PC-3 (cell line): ENCODE measurements around the gene TMEM131L. TPM values are rescaled to one million over a fixed set of nuclear protein-coding genes. Genes with fewer than 3 reads are reported as not detected.

Experiments
- ATAC-seq: fragments of 200-7000 bp; cut with Tn5 transposase; 2 replicates; pipeline ENCODE4 v1.9.1; 2020; ENCODE audit warnings: mild to moderate bottlenecking, moderate library complexity
- BruUV-seq: library from RNA; stranded (reverse); fragments of 400-500 nt; replicated peaks from 2 replicates; lab custom pipeline; 2021; lab: Mats Ljungman, UMichigan
- CTCF ChIA-PET: fragments of 300-600 bp; sonication (Branson Sonifier 250); formaldehyde crosslinking; loops from one replicate; lab custom pipeline; 2022; ENCODE audit warnings: antibody characterized with exemption; lab: Charles Lee
- POLR2A ChIA-PET: fragments of 300-600 bp; sonication (Branson Sonifier 250); formaldehyde crosslinking; loops from one replicate; lab custom pipeline; 2022; ENCODE audit warnings: antibody characterized with exemption; ENCODE audit not compliant: unreplicated experiment; lab: Charles Lee
- DNase-seq: peaks from one replicate; pipeline ENCODE4 v3.0.0-alpha.2; 2015
- H2AFZ ChIP-seq: fragments of 300-600 bp; sonication (generic); 2 replicates; pipeline ENCODE4 v1.6.0; 2016; ENCODE audit warnings: antibody characterized with exemption, low read length
- H3F3A ChIP-seq: fragments of 300-600 bp; sonication (generic); one replicate; pipeline ENCODE4 v1.6.0; 2017; ENCODE audit warnings: antibody characterized with exemption, low read length, control low read depth, mild to moderate bottlenecking; ENCODE audit not compliant: unreplicated experiment
- H3K27ac ChIP-seq: fragments of 300-600 bp; sonication (generic); 2 replicates; pipeline ENCODE4 v1.5.1; 2016; ENCODE audit warnings: mild to moderate bottlenecking, low read length
- H3K27me3 ChIP-seq: fragments of 300-600 bp; sonication (generic); 2 replicates; pipeline ENCODE4 v1.6.1; 2016; ENCODE audit warnings: low read length, mixed read lengths
- H3K36me3 ChIP-seq: fragments of 300-600 bp; sonication (generic); 2 replicates; pipeline ENCODE4 v1.6.1; 2016; ENCODE audit warnings: low read depth, mixed run types, low read length, mixed read lengths
- H3K4me1 ChIP-seq: fragments of 300-600 bp; sonication (generic); 2 replicates; pipeline ENCODE4 v1.5.1; 2016; ENCODE audit warnings: low read length; ENCODE audit not compliant: insufficient read depth
- H3K4me2 ChIP-seq: fragments of 300-600 bp; sonication (generic); 2 replicates; pipeline ENCODE4 v1.6.0; 2016; ENCODE audit warnings: low read length
- H3K4me3 ChIP-seq: fragments of 300-600 bp; sonication (generic); 2 replicates; pipeline ENCODE4 v1.5.1; 2016; ENCODE audit warnings: mild to moderate bottlenecking, low read length, mixed read lengths
- H3K79me2 ChIP-seq: fragments of 300-600 bp; sonication (generic); 2 replicates; pipeline ENCODE4 v1.6.1; 2017; ENCODE audit warnings: low read length, mixed read lengths
- H3K9ac ChIP-seq: fragments of 300-600 bp; sonication (generic); 2 replicates; pipeline ENCODE4 v1.6.0; 2016; ENCODE audit warnings: mild to moderate bottlenecking, low read length
- H3K9me2 ChIP-seq: fragments of 300-600 bp; sonication (generic); replicated peaks from 2 replicates; pipeline ENCODE4 v1.6.1; 2016; ENCODE audit warnings: mixed run types, low read length, mixed read lengths
- H3K9me3 ChIP-seq: fragments of 300-600 bp; sonication (generic); 2 replicates; pipeline ENCODE4 v1.6.1; 2016; ENCODE audit warnings: low read length, mixed read lengths
- H4K20me1 ChIP-seq: fragments of 300-600 bp; sonication (generic); 2 replicates; pipeline ENCODE4 v1.6.1; 2016; ENCODE audit warnings: low read length, mixed read lengths
- CTCF ChIP-seq: fragments of 300-600 bp; sonication (generic); conservative IDR thresholded peaks from 2 replicates; pipeline ENCODE4 v1.5.1; 2017; ENCODE audit warnings: antibody characterized with exemption, low read depth, mild to moderate bottlenecking, low read length
- EZH2 ChIP-seq: fragments of 300-600 bp; sonication (generic); IDR thresholded peaks from one replicate; pipeline ENCODE4 v1.6.1; 2017; ENCODE audit warnings: antibody characterized with exemption, mild to moderate bottlenecking, low read length; ENCODE audit not compliant: unreplicated experiment
- EZH2phosphoT487 ChIP-seq: fragments of 300-600 bp; sonication (generic); IDR thresholded peaks from 2 replicates; pipeline ENCODE4 v1.6.1; 2018; ENCODE audit warnings: mild to moderate bottlenecking, antibody characterized with exemption, low read length, borderline replicate concordance
- intact Hi-C: fragments of 100-400 bp; cut with micrococcal nuclease; formaldehyde crosslinking; loops from 2 replicates; pipeline ENCODE4 v1.9.0; 2023
- total RNA-seq: library from RNA; depleted of rRNA; stranded (reverse); fragments of >200 nt; gene quantifications from 2 replicates; pipeline ENCODE4 v1.2.3, GENCODE V29; 2014

Gene TMEM131L
- total RNA-seq, 1 experiment from 2014 or later: 7.7 TPM

GRCh38 chr4:153634738-153635353, 168.7 kb downstream of the TMEM131L start:
- Histone ChIP-seq H3K4me2 (no peak overlapping the region), H3K79me2 (no peaks in the 10 kb centered on the region), H3K9me2 (no peaks in the 10 kb centered on the region), H4K20me1 (no peaks in the 10 kb centered on the region), H3K4me3 (no peak overlapping the region), H3K9ac (no peak overlapping the region), H3K4me1 (no peaks in the 10 kb centered on the region), H3K9me3 (no peaks in the 10 kb centered on the region), H3K36me3 (no peaks in the 10 kb centered on the region; the same call in 1 of the 2 replicates), H2AFZ (no peak overlapping the region), H3F3A (no peaks in the 10 kb centered on the region), H3K27ac (no peak overlapping the region), H3K27me3 (no peaks in the 10 kb centered on the region)
- no TSS peak for BruUV-seq
- peak; percentile 48 for DNase-seq
- POLR2A ChIA-PET: no interaction called here
- intact Hi-C loops: loop anchor here (1.0 kb wide), 1 partner anchor 115 kb away; no protein-coding TSS in a partner anchor
- ATAC-seq: peak; percentile 45
- TF ChIP-seq EZH2phosphoT487: no peak
- TF ChIP-seq CTCF: peak; percentile 72
- TF ChIP-seq EZH2: no peak
- CTCF ChIA-PET: no interaction called here

- TF ChIP-seq CTCF: no peak
- TF ChIP-seq EZH2: no peak
- no peak for TF ChIP-seq EZH2phosphoT487
- H3K4me3 ChIP-seq: no peak overlapping the region
- H3K9me3 ChIP-seq: no peaks in the 10 kb centered on the region
- intact Hi-C loops: no loop called here
- CTCF ChIA-PET: no interaction called here
- no peak overlapping the region for H3K4me2 ChIP-seq
- H3K79me2 ChIP-seq: no peaks in the 10 kb centered on the region
- no peaks in the 10 kb centered on the region for H3K36me3 ChIP-seq
- ATAC-seq (no peak), DNase-seq (no peak)
- H3K9ac ChIP-seq: no peak overlapping the region
- no peaks in the 10 kb centered on the region for H4K20me1 ChIP-seq
- BruUV-seq: no TSS peak
- H3K9me2 ChIP-seq: no peaks in the 10 kb centered on the region
- H3K4me1 ChIP-seq: no peaks in the 10 kb centered on the region
- no peak overlapping the region for H3K27ac ChIP-seq
- no peaks in the 10 kb centered on the region for H3K27me3 ChIP-seq
- H3F3A ChIP-seq: no peaks in the 10 kb centered on the region
- POLR2A ChIA-PET: no interaction called here
- H2AFZ ChIP-seq: no peak overlapping the region
These were observed 169.7 kb downstream of the TMEM131L start for GRCh38 chr4:153635846-153636245.

GRCh38 chr4:153637201-153637600, 171.0 kb downstream of the TMEM131L start:
- Histone ChIP-seq H2AFZ (no peak overlapping the region), H3K79me2 (no peaks in the 10 kb centered on the region), H3K36me3 (no peaks in the 10 kb centered on the region), H3K4me3 (no peak overlapping the region), H3K9ac (no peak overlapping the region), H3K27me3 (no peaks in the 10 kb centered on the region), H3K4me1 (no peaks in the 10 kb centered on the region), H3K9me3 (no peaks in the 10 kb centered on the region), H3K27ac (no peak overlapping the region), H3K4me2 (no peak overlapping the region), H3K9me2 (no peaks in the 10 kb centered on the region), H3F3A (no peaks in the 10 kb centered on the region), H4K20me1 (no peaks in the 10 kb centered on the region)
- intact Hi-C loops: no loop called here
- ChIA-PET CTCF (no interaction called here), POLR2A (no interaction called here)
- TF ChIP-seq EZH2: no peak
- TF ChIP-seq CTCF: no peak
- no peak for TF ChIP-seq EZH2phosphoT487
- BruUV-seq: no TSS peak
- DNase-seq (no peak), ATAC-seq (no peak)
